BLaER1 treated with 17β-estradiol and CSF1 and Interleukin-3, amounts not matched to agents 10 nM and 100 nM (cell line): ENCODE data around the gene GRK2.

ENCODE experiments used
- H3K27ac ChIP-seq, 11 experiments: shearing (Covaris generic); formaldehyde crosslinking; 2 replicates each; pipeline ENCODE4 v1.8.1; 2022
- H3K27me3 ChIP-seq, 11 experiments: shearing (Covaris generic); formaldehyde crosslinking; 2 replicates each; pipeline ENCODE4 v1.8.1; 2022
- H3K36me3 ChIP-seq, 11 experiments: shearing (Covaris generic); formaldehyde crosslinking; 2 replicates each; pipeline ENCODE4 v1.8.1; 2022
- H3K4me1 ChIP-seq, 10 experiments: shearing (Covaris generic); formaldehyde crosslinking; 2 replicates each; pipeline ENCODE4 v1.8.1; 2022
- H3K4me2 ChIP-seq, 11 experiments: shearing (Covaris generic); formaldehyde crosslinking; 2 replicates each; pipeline ENCODE4 v1.8.1; 2022
- H3K4me3 ChIP-seq, 10 experiments: shearing (Covaris generic); formaldehyde crosslinking; 2 replicates each; pipeline ENCODE4 v1.8.1; 2022
- H3K9ac ChIP-seq, 11 experiments: shearing (Covaris generic); formaldehyde crosslinking; 2 replicates each; pipeline ENCODE4 v1.8.1; 2022
- H3K9me3 ChIP-seq, 11 experiments: shearing (Covaris generic); formaldehyde crosslinking; replicated peaks in 1 of 11; 2 replicates each; pipeline ENCODE4 v1.8.1; 2022
- H4K20me1 ChIP-seq, 11 experiments: shearing (Covaris generic); formaldehyde crosslinking; 2 replicates each; pipeline ENCODE4 v1.8.1; 2022
- Cebpa-rat ChIP-seq, 11 experiments: shearing (Covaris generic); IDR thresholded peaks; 2 replicates each; pipeline ENCODE4 v1.8.1; 2022

GRK2 gene

GRCh38 chr11:67291481-67292381, 25.5 kb downstream of the GRK2 start:
- H3K4me2 ChIP-seq = peak overlapping the region; percentile 88 to 99 (median 97)
- TF ChIP-seq Cebpa-rat (IDR thresholded peaks at IDR 0.05) = no peak
- peak overlapping the region; percentile 93 to 100 (median 99); a peak in 17 of 22 replicates for H3K9ac ChIP-seq
- H3K36me3 ChIP-seq = peaks cover 71 to 82% (median 78%) of the 10 kb centered on the region in 11 experiments
- H3K4me1 ChIP-seq = peaks cover 51 to 66% (median 56%) of the 10 kb centered on the region in 10 experiments
- peaks cover 19 to 33% (median 27%) of the 10 kb centered on the region in 11 experiments for H3K9me3 ChIP-seq
- peaks cover 18 to 68% (median 48%) of the 10 kb centered on the region in 11 experiments; a peak in 21 of 22 replicates for H4K20me1 ChIP-seq
- peak overlapping the region in 9 of 10 experiments; percentile 29 to 86 (median 77); a peak in 16 of 20 replicates for H3K4me3 ChIP-seq
- peak overlapping the region in 8 of 11 experiments; percentile 6 to 100 (median 99); a peak in 14 of 22 replicates for H3K27ac ChIP-seq
- H3K27me3 ChIP-seq = no peaks in the 10 kb centered on the region

- peak overlapping the region in 5 of 11 experiments; percentile 15 to 97 (median 20); a peak in 5 of 22 replicates for H3K9ac ChIP-seq
- H3K9me3 ChIP-seq = peaks cover 19 to 33% (median 28%) of the 10 kb centered on the region in 11 experiments
- H3K4me1 ChIP-seq = peaks cover 41 to 57% (median 47%) of the 10 kb centered on the region in 10 experiments
- TF ChIP-seq Cebpa-rat (IDR thresholded peaks at IDR 0.05) = no peak
- no peaks in the 10 kb centered on the region for H3K27me3 ChIP-seq
- H3K4me2 ChIP-seq = peak overlapping the region; percentile 88 to 99 (median 97)
- peak overlapping the region in 7 of 10 experiments; percentile 13 to 80 (median 71); a peak in 6 of 20 replicates for H3K4me3 ChIP-seq
- peaks cover 23 to 77% (median 58%) of the 10 kb centered on the region in 11 experiments; a peak in 21 of 22 replicates for H4K20me1 ChIP-seq
- H3K27ac ChIP-seq = peak overlapping the region in 1 of 11 experiments; percentile 11; a peak in 1 of 22 replicates
- H3K36me3 ChIP-seq = peaks cover 76 to 82% (median 79%) of the 10 kb centered on the region in 11 experiments
Measured at GRCh38 chr11:67292671-67293070, 26.4 kb downstream of the GRK2 start.

GRCh38 chr11:67293090-67293489, 26.8 kb downstream of the GRK2 start:
- peak overlapping the region; percentile 88 to 99 (median 97) for H3K4me2 ChIP-seq
- H3K36me3 ChIP-seq = peaks cover 80 to 85% (median 83%) of the 10 kb centered on the region in 11 experiments
- TF ChIP-seq Cebpa-rat (IDR thresholded peaks at IDR 0.05) = no peak

GRCh38 chr11:67295846-67296245, 29.6 kb downstream of the GRK2 start:
- Histone ChIP-seq H4K20me1 (peaks cover 47 to 99% (median 77%) of the 10 kb centered on the region in 11 experiments), H3K9ac (no peak overlapping the region), H3K4me1 (peaks cover 34 to 67% (median 45%) of the 10 kb centered on the region in 10 experiments), H3K4me2 (no peak overlapping the region), H3K27ac (no peak overlapping the region), H3K4me3 (peak overlapping the region in 4 of 10 experiments; percentile 1 to 38 (median 21); a peak in 4 of 20 replicates), H3K36me3 (peaks cover 97 to 100% (median 99%) of the 10 kb centered on the region in 11 experiments), H3K27me3 (no peaks in the 10 kb centered on the region), H3K9me3 (peaks cover 19 to 33% (median 28%) of the 10 kb centered on the region in 11 experiments)
- TF ChIP-seq Cebpa-rat (IDR thresholded peaks at IDR 0.05) = no peak

More at GRCh38 chr11:67293090-67293489, 26.8 kb downstream of the GRK2 start:
- H3K9me3 ChIP-seq = peaks cover 19 to 33% (median 28%) of the 10 kb centered on the region in 11 experiments
- H3K27me3 ChIP-seq = no peaks in the 10 kb centered on the region
- H3K4me3 ChIP-seq = peak overlapping the region in 3 of 10 experiments; percentile 5 to 77 (median 66); a peak in 5 of 20 replicates
- no peak overlapping the region for H3K27ac ChIP-seq
- peak overlapping the region in 1 of 11 experiments; percentile 97; a peak in 2 of 22 replicates for H3K9ac ChIP-seq
- peaks cover 27 to 81% (median 62%) of the 10 kb centered on the region in 11 experiments; a peak in 21 of 22 replicates for H4K20me1 ChIP-seq
- peaks cover 37 to 55% (median 44%) of the 10 kb centered on the region in 10 experiments for H3K4me1 ChIP-seq

- Histone ChIP-seq H3K36me3 (peaks cover 90 to 100% (median 95%) of the 10 kb centered on the region in 11 experiments), H3K4me2 (no peak overlapping the region), H3K4me3 (no peak overlapping the region), H3K27ac (peak overlapping the region in 6 of 11 experiments; percentile 8 to 50 (median 29); a peak in 7 of 22 replicates), H3K9ac (peak overlapping the region in 6 of 11 experiments; percentile 6 to 86 (median 38); a peak in 7 of 22 replicates), H3K27me3 (no peaks in the 10 kb centered on the region), H3K9me3 (peaks cover 19 to 29% (median 23%) of the 10 kb centered on the region in 11 experiments), H3K4me1 (peaks cover 34 to 61% (median 45%) of the 10 kb centered on the region in 10 experiments), H4K20me1 (peaks cover 45 to 96% (median 79%) of the 10 kb centered on the region in 11 experiments)
- TF ChIP-seq Cebpa-rat (IDR thresholded peaks at IDR 0.05) = no peak
Measured at GRCh38 chr11:67298786-67299185, 32.5 kb downstream of the GRK2 start.

GRCh38 chr11:67299471-67300191, 33.4 kb downstream of the GRK2 start:
- H4K20me1 ChIP-seq = peaks cover 45 to 97% (median 83%) of the 10 kb centered on the region in 11 experiments
- H3K4me2 ChIP-seq = peak overlapping the region in 6 of 11 experiments; percentile 9 to 93 (median 86); a peak in 7 of 22 replicates
- H3K27me3 ChIP-seq = no peaks in the 10 kb centered on the region
- H3K4me3 ChIP-seq = no peak overlapping the region
- peak overlapping the region in 7 of 11 experiments; percentile 8 to 91 (median 44); a peak in 10 of 22 replicates for H3K27ac ChIP-seq
- H3K4me1 ChIP-seq = peaks cover 43 to 64% (median 53%) of the 10 kb centered on the region in 10 experiments
- H3K36me3 ChIP-seq = peaks cover 82 to 96% (median 87%) of the 10 kb centered on the region in 11 experiments
- H3K9ac ChIP-seq = peak overlapping the region in 9 of 11 experiments; percentile 14 to 93 (median 83); a peak in 12 of 22 replicates
- TF ChIP-seq Cebpa-rat (IDR thresholded peaks at IDR 0.05) = no peak
- H3K9me3 ChIP-seq = peaks cover 13 to 22% (median 15%) of the 10 kb centered on the region in 11 experiments

GRCh38 chr11:67300256-67300755, 34.0 kb downstream of the GRK2 start:
- TF ChIP-seq Cebpa-rat (IDR thresholded peaks at IDR 0.05) = no peak
- Histone ChIP-seq H3K36me3 (peaks cover 75 to 90% (median 80%) of the 10 kb centered on the region in 11 experiments), H3K9me3 (peaks cover 6 to 15% (median 8%) of the 10 kb centered on the region in 11 experiments), H4K20me1 (peaks cover 45 to 95% (median 81%) of the 10 kb centered on the region in 11 experiments), H3K4me1 (peaks cover 49 to 70% (median 56%) of the 10 kb centered on the region in 10 experiments), H3K9ac (peak overlapping the region; percentile 14 to 94 (median 86); a peak in 14 of 22 replicates), H3K27me3 (no peaks in the 10 kb centered on the region), H3K4me3 (peak overlapping the region in 1 of 10 experiments; percentile 73; a peak in 1 of 20 replicates), H3K27ac (peak overlapping the region in 8 of 11 experiments; percentile 8 to 91 (median 66); a peak in 12 of 22 replicates), H3K4me2 (peak overlapping the region in 9 of 11 experiments; percentile 9 to 95 (median 89); a peak in 13 of 22 replicates)
